ENCODE data around the gene RPL28. TPM values are rescaled to one million over a fixed set of nuclear protein-coding genes. Genes with fewer than 3 reads are reported as not detected.
A peak's percentile ranks its signal among the peaks of the same experiment; 100 is the strongest.

Gene RPL28
- total and polyA plus RNA-seq, 2 of the 13 experiments (the other 11 are each of a cell fraction or from before 2014, with no cell fraction given): 105 to 420 TPM

DNA sequence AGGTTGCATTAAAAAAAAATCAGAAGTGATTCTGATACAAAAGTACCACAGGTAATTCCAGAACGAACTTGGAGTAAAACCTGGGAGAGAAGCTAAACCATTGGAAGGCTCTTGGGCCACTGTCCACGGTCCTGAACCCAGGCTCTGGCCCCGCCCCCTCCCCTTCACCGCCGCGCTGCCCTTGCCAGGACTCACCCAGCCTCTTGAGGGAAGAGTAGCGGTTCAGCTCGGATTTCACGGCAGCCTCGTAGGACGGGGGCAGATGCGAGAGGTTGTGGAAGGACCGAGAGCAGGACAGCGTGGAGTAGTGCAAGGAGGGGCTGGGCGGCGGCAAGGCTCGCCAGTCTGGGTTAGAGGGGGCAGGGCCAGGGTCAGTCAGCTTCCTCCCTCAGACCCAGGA, 51.7 kb downstream of the RPL28 start (continued):
- TF ChIP-seq, protein P1, sequence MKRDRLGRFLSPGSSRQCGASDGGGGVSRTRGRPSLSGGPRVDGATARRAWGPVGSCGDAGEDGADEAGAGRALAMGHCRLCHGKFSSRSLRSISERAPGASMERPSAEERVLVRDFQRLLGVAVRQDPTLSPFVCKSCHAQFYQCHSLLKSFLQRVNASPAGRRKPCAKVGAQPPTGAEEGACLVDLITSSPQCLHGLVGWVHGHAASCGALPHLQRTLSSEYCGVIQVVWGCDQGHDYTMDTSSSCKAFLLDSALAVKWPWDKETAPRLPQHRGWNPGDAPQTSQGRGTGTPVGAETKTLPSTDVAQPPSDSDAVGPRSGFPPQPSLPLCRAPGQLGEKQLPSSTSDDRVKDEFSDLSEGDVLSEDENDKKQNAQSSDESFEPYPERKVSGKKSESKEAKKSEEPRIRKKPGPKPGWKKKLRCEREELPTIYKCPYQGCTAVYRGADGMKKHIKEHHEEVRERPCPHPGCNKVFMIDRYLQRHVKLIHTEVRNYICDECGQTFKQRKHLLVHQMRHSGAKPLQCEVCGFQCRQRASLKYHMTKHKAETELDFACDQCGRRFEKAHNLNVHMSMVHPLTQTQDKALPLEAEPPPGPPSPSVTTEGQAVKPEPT (CRISPR knock-in tag; IDR thresholded peaks at IDR 0.05; ENCODE audit: low read depth): no peak
- TF ChIP-seq MEF2D (CRISPR knock-in tag; IDR thresholded peaks at IDR 0.05) (peak; percentile 73; the same call in 1 of the 2 replicates), ZNF749 (CRISPR knock-in tag; IDR thresholded peaks at IDR 0.05; ENCODE audit: borderline replicate concordance) (peak; percentile 58; the same call in 1 of the 2 replicates), HOXD1 (CRISPR knock-in tag; IDR thresholded peaks at IDR 0.05) (0 out of 2 replicates have a peak, but pooled peaks have one; percentile 40), ZNF768 (CRISPR knock-in tag; IDR thresholded peaks at IDR 0.05) (peak; percentile 20; the same call in 1 of the 2 replicates), TCF7L2 (IDR thresholded peaks at IDR 0.05; ENCODE audit: low read depth, low read length) (no peak), ATF7-NPFF (CRISPR knock-in tag; IDR thresholded peaks at IDR 0.05; ENCODE audit: low read depth) (peak; percentile 30; the same call in 1 of the 2 replicates), ZBTB38 (CRISPR knock-in tag; IDR thresholded peaks at IDR 0.05) (no peak), ZNF746 (CRISPR knock-in tag; IDR thresholded peaks at IDR 0.05) (peak; percentile 52; the same call in 1 of the 2 replicates)
- TF ChIP-seq, protein P2, sequence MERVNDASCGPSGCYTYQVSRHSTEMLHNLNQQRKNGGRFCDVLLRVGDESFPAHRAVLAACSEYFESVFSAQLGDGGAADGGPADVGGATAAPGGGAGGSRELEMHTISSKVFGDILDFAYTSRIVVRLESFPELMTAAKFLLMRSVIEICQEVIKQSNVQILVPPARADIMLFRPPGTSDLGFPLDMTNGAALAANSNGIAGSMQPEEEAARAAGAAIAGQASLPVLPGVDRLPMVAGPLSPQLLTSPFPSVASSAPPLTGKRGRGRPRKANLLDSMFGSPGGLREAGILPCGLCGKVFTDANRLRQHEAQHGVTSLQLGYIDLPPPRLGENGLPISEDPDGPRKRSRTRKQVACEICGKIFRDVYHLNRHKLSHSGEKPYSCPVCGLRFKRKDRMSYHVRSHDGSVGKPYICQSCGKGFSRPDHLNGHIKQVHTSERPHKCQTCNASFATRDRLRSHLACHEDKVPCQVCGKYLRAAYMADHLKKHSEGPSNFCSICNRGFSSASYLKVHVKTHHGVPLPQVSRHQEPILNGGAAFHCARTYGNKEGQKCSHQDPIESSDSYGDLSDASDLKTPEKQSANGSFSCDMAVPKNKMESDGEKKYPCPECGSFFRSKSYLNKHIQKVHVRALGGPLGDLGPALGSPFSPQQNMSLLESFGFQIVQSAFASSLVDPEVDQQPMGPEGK (CRISPR knock-in tag; IDR thresholded peaks at IDR 0.05): 0 out of 2 replicates have a peak, but pooled peaks have one; percentile 16
- TF ChIP-seq, protein P3, sequence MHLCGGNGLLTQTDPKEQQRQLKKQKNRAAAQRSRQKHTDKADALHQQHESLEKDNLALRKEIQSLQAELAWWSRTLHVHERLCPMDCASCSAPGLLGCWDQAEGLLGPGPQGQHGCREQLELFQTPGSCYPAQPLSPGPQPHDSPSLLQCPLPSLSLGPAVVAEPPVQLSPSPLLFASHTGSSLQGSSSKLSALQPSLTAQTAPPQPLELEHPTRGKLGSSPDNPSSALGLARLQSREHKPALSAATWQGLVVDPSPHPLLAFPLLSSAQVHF (CRISPR knock-in tag; IDR thresholded peaks at IDR 0.05): no peak
- TF ChIP-seq, protein P4, sequence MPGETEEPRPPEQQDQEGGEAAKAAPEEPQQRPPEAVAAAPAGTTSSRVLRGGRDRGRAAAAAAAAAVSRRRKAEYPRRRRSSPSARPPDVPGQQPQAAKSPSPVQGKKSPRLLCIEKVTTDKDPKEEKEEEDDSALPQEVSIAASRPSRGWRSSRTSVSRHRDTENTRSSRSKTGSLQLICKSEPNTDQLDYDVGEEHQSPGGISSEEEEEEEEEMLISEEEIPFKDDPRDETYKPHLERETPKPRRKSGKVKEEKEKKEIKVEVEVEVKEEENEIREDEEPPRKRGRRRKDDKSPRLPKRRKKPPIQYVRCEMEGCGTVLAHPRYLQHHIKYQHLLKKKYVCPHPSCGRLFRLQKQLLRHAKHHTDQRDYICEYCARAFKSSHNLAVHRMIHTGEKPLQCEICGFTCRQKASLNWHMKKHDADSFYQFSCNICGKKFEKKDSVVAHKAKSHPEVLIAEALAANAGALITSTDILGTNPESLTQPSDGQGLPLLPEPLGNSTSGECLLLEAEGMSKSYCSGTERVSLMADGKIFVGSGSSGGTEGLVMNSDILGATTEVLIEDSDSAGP (CRISPR knock-in tag; IDR thresholded peaks at IDR 0.05; ENCODE audit: borderline replicate concordance): peak; percentile 27; the same call in 1 of the 2 replicates
- TF ChIP-seq, protein P5, sequence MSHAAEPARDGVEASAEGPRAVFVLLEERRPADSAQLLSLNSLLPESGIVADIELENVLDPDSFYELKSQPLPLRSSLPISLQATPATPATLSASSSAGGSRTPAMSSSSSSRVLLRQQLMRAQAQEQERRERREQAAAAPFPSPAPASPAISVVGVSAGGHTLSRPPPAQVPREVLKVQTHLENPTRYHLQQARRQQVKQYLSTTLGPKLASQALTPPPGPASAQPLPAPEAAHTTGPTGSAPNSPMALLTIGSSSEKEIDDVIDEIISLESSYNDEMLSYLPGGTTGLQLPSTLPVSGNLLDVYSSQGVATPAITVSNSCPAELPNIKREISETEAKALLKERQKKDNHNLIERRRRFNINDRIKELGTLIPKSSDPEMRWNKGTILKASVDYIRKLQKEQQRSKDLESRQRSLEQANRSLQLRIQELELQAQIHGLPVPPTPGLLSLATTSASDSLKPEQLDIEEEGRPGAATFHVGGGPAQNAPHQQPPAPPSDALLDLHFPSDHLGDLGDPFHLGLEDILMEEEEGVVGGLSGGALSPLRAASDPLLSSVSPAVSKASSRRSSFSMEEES (CRISPR knock-in tag; IDR thresholded peaks at IDR 0.05): peak; percentile 77
- TF ChIP-seq, protein P6, sequence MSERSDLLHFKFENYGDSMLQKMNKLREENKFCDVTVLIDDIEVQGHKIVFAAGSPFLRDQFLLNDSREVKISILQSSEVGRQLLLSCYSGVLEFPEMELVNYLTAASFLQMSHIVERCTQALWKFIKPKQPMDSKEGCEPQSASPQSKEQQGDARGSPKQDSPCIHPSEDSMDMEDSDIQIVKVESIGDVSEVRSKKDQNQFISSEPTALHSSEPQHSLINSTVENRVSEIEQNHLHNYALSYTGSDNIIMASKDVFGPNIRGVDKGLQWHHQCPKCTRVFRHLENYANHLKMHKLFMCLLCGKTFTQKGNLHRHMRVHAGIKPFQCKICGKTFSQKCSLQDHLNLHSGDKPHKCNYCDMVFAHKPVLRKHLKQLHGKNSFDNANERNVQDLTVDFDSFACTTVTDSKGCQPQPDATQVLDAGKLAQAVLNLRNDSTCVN (CRISPR knock-in tag; IDR thresholded peaks at IDR 0.05; ENCODE audit: borderline replicate concordance): 0 out of 2 replicates have a peak, but pooled peaks have one; percentile 66
- TF ChIP-seq, protein P7, sequence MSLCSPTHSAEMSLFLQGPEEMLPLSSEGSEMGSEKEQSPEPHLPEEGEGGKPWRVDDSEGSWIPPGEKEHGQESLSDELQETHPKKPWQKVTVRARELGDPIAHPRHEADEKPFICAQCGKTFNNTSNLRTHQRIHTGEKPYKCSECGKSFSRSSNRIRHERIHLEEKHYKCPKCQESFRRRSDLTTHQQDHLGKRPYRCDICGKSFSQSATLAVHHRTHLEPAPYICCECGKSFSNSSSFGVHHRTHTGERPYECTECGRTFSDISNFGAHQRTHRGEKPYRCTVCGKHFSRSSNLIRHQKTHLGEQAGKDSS (CRISPR knock-in tag; IDR thresholded peaks at IDR 0.05; ENCODE audit: borderline replicate concordance, low read depth): 0 out of 2 replicates have a peak, but pooled peaks have one; percentile 25

Measured in HepG2 (cell line).